ENCODE data around the gene OGFOD1. TPM values are rescaled to one million over a fixed set of nuclear protein-coding genes. Genes with fewer than 3 reads are reported as not detected.

The OGFOD1 gene
- total and polyA plus RNA-seq, 9 of the 15 experiments (the other 6 are each of a cell fraction or from before 2014, with no cell fraction given), result 60.4 to 134 (median 85.8) TPM

- no peak for TF ChIP-seq ZFP36 (IDR thresholded peaks at IDR 0.05; ENCODE audit: low read depth, low read length, partially characterized antibody)
- no peak for TF ChIP-seq ZNF589 (CRISPR knock-in tag; IDR thresholded peaks at IDR 0.05; ENCODE audit: low read depth)
- TF ChIP-seq SMAD3 (CRISPR knock-in tag; conservative IDR thresholded peaks at IDR 0.05), result no peak
- TF ChIP-seq, protein P1, sequence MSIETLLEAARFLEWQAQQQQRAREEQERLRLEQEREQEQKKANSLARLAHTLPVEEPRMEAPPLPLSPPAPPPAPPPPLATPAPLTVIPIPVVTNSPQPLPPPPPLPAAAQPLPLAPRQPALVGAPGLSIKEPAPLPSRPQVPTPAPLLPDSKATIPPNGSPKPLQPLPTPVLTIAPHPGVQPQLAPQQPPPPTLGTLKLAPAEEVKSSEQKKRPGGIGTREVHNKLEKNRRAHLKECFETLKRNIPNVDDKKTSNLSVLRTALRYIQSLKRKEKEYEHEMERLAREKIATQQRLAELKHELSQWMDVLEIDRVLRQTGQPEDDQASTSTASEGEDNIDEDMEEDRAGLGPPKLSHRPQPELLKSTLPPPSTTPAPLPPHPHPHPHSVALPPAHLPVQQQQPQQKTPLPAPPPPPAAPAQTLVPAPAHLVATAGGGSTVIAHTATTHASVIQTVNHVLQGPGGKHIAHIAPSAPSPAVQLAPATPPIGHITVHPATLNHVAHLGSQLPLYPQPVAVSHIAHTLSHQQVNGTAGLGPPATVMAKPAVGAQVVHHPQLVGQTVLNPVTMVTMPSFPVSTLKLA (conservative IDR thresholded peaks at IDR 0.05), result 0 out of 4 replicates have a peak, but pooled peaks of 1 of the 2 experiments have one; percentile 30
Observed at GRCh38 chr16:56513972-56514371, 62.6 kb downstream of the OGFOD1 start (continued).

DNA sequence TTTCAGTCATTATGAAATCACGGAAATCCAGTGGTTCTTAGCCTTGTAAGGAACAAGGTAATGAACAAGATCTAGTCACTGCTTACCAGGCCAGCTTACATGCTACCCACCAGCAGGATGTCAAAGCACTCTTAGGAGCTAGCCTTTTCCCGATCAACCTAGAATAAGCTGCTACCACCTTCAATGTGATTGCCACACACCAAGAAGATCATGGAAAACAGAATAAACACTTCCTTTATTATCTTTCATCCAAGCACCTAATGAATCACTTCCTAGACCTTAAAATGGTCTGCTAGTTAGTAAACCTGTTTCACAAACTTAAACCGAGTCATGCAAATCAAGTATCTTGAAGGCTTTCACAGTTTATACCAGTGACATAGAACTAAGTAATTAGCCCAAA is 63.5 kb downstream of the OGFOD1 start:
- H3K27me3 ChIP-seq (ENCODE audit: control insufficient read depth in 2 of 2, insufficient read depth in 2 of 2, low read length in 2 of 2), result no peaks in the 10 kb centered on the region
- no peaks in the 10 kb centered on the region for H3K9me3 ChIP-seq (replicated peaks; ENCODE audit: control insufficient read depth, insufficient read depth, low read depth, low read length)
- H3K9ac ChIP-seq (ENCODE audit: insufficient read depth in 1 of 2, low read depth in 2 of 2, low read length in 2 of 2), result no peak overlapping the region
- FAIRE-seq (no peak), ATAC-seq (no peak), DNase-seq (ENCODE audit: extremely low read depth in 1 of 4, low spot score in 3 of 4) (no peak)
- intact Hi-C loops (cut with micrococcal nuclease) (loop anchor here (1.0 to 10.0 kb wide), 2 partner anchors 62 to 160 kb away; no protein-coding TSS in a partner anchor), in situ Hi-C loops (cut with MboI) (no loop called here)
- no peaks in the 10 kb centered on the region for H3K79me2 ChIP-seq (ENCODE audit: control insufficient read depth, insufficient read depth, low read length)
- CTCF ChIA-PET (ENCODE audit: low intra/inter-chr PET ratio), result no interaction called here
- no TSS peak for BruUV-seq (replicated peaks)
- peaks cover 3 to 10% of the 10 kb centered on the region in 2 experiments; a peak in 3 of 5 replicates for H3K4me1 ChIP-seq (replicated peaks in 1 of 2; ENCODE audit: control insufficient read depth in 2 of 2, insufficient read depth in 2 of 2, low read length in 2 of 2)
- H2AFZ ChIP-seq (ENCODE audit: low read depth, low read length), result no peak overlapping the region
- no peaks in the 10 kb centered on the region for H4K20me1 ChIP-seq (replicated peaks; ENCODE audit: control insufficient read depth, insufficient read depth, low read length)
- POLR2A ChIA-PET, result interaction anchor here (0.5 to 1.8 kb wide), 3 partner anchors 8 to 197 kb away, joined by 3 read pairs; no protein-coding TSS in a partner anchor
- TF ChIP-seq HMBOX1 (IDR thresholded peaks at IDR 0.05), result peak; percentile 36; the same call in 1 of the 2 replicates
- TF ChIP-seq RBM14 (IDR thresholded peaks at IDR 0.05; ENCODE audit: borderline replicate concordance, insufficient read depth, low read depth, low read length), result no peak
- no peak overlapping the region for H3K4me3 ChIP-seq
- H3K4me2 ChIP-seq (ENCODE audit: insufficient read depth, low read length), result no peak overlapping the region
- H3K27ac ChIP-seq (ENCODE audit: extremely low read depth, low read depth, low read length), result no peak overlapping the region
- no peaks in the 10 kb centered on the region for H3K36me3 ChIP-seq (ENCODE audit: control insufficient read depth, insufficient read depth, low read length)
- WGBS (ENCODE audit: insufficient coverage, low coverage, missing lambda C conversion rate), result 49% methylated on average over 3 of the region's 3 CpGs
- H3K9me1 ChIP-seq (ENCODE audit: control insufficient read depth, insufficient read depth, low read length), result no peaks in the 10 kb centered on the region
